HEK293 (cell line): ENCODE measurements around the gene RAP1A.

Experiments
- CTCF ChIA-PET: fragments of 350-600 bp; formaldehyde crosslinking; extraction: SDS; loops from one replicate; lab custom pipeline; 2021; ENCODE audit warnings: antibody characterized with exemption; lab: Yijun Ruan, JAX
- POLR2A ChIA-PET: fragments of 300-600 bp; formaldehyde crosslinking; extraction: SDS; loops from one replicate; lab custom pipeline; 2020; ENCODE audit warnings: antibody characterized with exemption, inconsistent platforms; lab: Yijun Ruan, JAX
- H3K27ac ChIP-seq: fragments of 200-500 bp; sonication (Bioruptor generic); 2 replicates; pipeline ENCODE4 v1.5.1; 2014; ENCODE audit warnings: low read depth, low read length, control low read depth, inconsistent platforms; ENCODE audit errors: extremely low read depth
- H3K36me3 ChIP-seq, 2 experiments: fragments of 200-500 bp in 1 of 2; sonication (Bioruptor generic) in 1 of 2; 1 replicate in 1 of 2; 2 replicates in 1 of 2; pipeline ENCODE4 v1.5.1; 2014 to 2017; ENCODE audit warnings: inconsistent platforms in 2 of 2, low read length in 2 of 2; ENCODE audit not compliant: control insufficient read depth in 2 of 2, insufficient read depth in 1 of 2
- H3K4me1 ChIP-seq: fragments of 200-500 bp; sonication (Bioruptor generic); 2 replicates; pipeline ENCODE4 v1.5.1; 2014; ENCODE audit warnings: mild to moderate bottlenecking, low read length, inconsistent platforms; ENCODE audit not compliant: control insufficient read depth, insufficient read depth
- H3K4me3 ChIP-seq: 2 replicates; pipeline ENCODE4 v1.5.1; 2011; ENCODE audit warnings: low read depth, mild to moderate bottlenecking, control low read depth, low read length, moderate library complexity
- H3K9me3 ChIP-seq: fragments of 200-500 bp; sonication (Bioruptor generic); 2 replicates; pipeline ENCODE4 v1.5.1; 2014; ENCODE audit warnings: low read depth, low read length, inconsistent platforms; ENCODE audit not compliant: control insufficient read depth, insufficient read depth
- BCL11B ChIP-seq: fragments of 450-650 bp; formaldehyde crosslinking; IDR thresholded peaks from 2 replicates; pipeline ENCODE4 v1.5.1; 2016; ENCODE audit warnings: low read depth, missing biosample characterization, missing genetic modification characterization
- FEZF1 ChIP-seq: fragments of 450-650 bp; formaldehyde crosslinking; IDR thresholded peaks from 2 replicates; pipeline ENCODE4 v1.5.1; 2016; ENCODE audit warnings: missing biosample characterization, missing genetic modification characterization
- GLI4 ChIP-seq: fragments of 450-650 bp; formaldehyde crosslinking; IDR thresholded peaks from 2 replicates; pipeline ENCODE4 v1.5.1; 2016; ENCODE audit warnings: missing biosample characterization, missing genetic modification characterization
- MEIS1 ChIP-seq: sonication (generic); formaldehyde crosslinking; IDR thresholded peaks from 2 replicates; pipeline ENCODE4 v1.8.1; 2022; ENCODE audit warnings: missing genetic modification reagents, mild to moderate bottlenecking, borderline replicate concordance
- PRDM1 ChIP-seq: fragments of 450-650 bp; formaldehyde crosslinking; IDR thresholded peaks from 2 replicates; pipeline ENCODE4; 2016; ENCODE audit warnings: missing biosample characterization, missing genetic modification characterization
- PRDM4 ChIP-seq: fragments of 450-650 bp; formaldehyde crosslinking; IDR thresholded peaks from 2 replicates; pipeline ENCODE4 v1.5.1; 2017; ENCODE audit warnings: missing biosample characterization, missing genetic modification characterization
- SP3 ChIP-seq: fragments of 450-650 bp; formaldehyde crosslinking; IDR thresholded peaks from 2 replicates; pipeline ENCODE4 v1.5.1; 2016; ENCODE audit warnings: missing biosample characterization, missing genetic modification characterization
- WT1 ChIP-seq: fragments of 450-650 bp; formaldehyde crosslinking; IDR thresholded peaks from 2 replicates; pipeline ENCODE4 v1.5.1; 2016; ENCODE audit warnings: missing biosample characterization, missing genetic modification characterization
- ZBTB1 ChIP-seq: fragments of 450-650 bp; formaldehyde crosslinking; IDR thresholded peaks from 2 replicates; pipeline ENCODE4 v1.5.1; 2016; ENCODE audit warnings: missing biosample characterization, missing genetic modification characterization
- ZBTB7A ChIP-seq: fragments of 450-650 bp; formaldehyde crosslinking; IDR thresholded peaks from 2 replicates; pipeline ENCODE4 v1.5.1; 2016; ENCODE audit warnings: low read depth, missing biosample characterization, missing genetic modification characterization
- ZBTB8A ChIP-seq: fragments of 450-650 bp; formaldehyde crosslinking; IDR thresholded peaks from 2 replicates; pipeline ENCODE4 v1.5.1; 2016; ENCODE audit warnings: missing biosample characterization, missing genetic modification characterization
- ZFHX2 ChIP-seq: fragments of 450-650 bp; formaldehyde crosslinking; conservative IDR thresholded peaks from 2 replicates; pipeline ENCODE4 v1.5.1; 2016; ENCODE audit warnings: missing biosample characterization, missing genetic modification characterization
- ZNF121 ChIP-seq: fragments of 450-650 bp; formaldehyde crosslinking; IDR thresholded peaks from 2 replicates; pipeline ENCODE4 v1.5.1; 2016; ENCODE audit warnings: missing biosample characterization, missing genetic modification characterization
- ZNF366 ChIP-seq: fragments of 450-650 bp; formaldehyde crosslinking; conservative IDR thresholded peaks from 2 replicates; pipeline ENCODE4 v1.5.1; 2016; ENCODE audit warnings: missing biosample characterization, missing genetic modification characterization
- ZNF398 ChIP-seq: fragments of 450-650 bp; formaldehyde crosslinking; IDR thresholded peaks from 2 replicates; pipeline ENCODE4 v1.5.1; 2017; ENCODE audit warnings: missing biosample characterization, missing genetic modification characterization
- ZNF510 ChIP-seq: fragments of 450-650 bp; formaldehyde crosslinking; IDR thresholded peaks from 2 replicates; pipeline ENCODE4 v1.5.1; 2018; ENCODE audit warnings: mild to moderate bottlenecking, missing genetic modification characterization, missing biosample characterization; ENCODE audit not compliant: insufficient replicate concordance
- ZNF529 ChIP-seq: fragments of 450-650 bp; formaldehyde crosslinking; IDR thresholded peaks from 2 replicates; pipeline ENCODE4 v1.5.1; 2017; ENCODE audit warnings: missing genetic modification characterization, missing biosample characterization; ENCODE audit not compliant: insufficient replicate concordance
- ZNF747 ChIP-seq: fragments of 450-650 bp; formaldehyde crosslinking; IDR thresholded peaks from 2 replicates; pipeline ENCODE4 v1.5.1; 2016; ENCODE audit warnings: missing biosample characterization, missing genetic modification characterization
- ZSCAN5A ChIP-seq: fragments of 450-650 bp; formaldehyde crosslinking; IDR thresholded peaks from 2 replicates; pipeline ENCODE4 v1.5.1; 2016; ENCODE audit warnings: missing biosample characterization, missing genetic modification characterization
- TF ChIP-seq, protein P1 (sequence below): fragments of 450-650 bp; formaldehyde crosslinking; IDR thresholded peaks from 2 replicates; pipeline ENCODE4 v1.5.1; 2016; ENCODE audit warnings: missing biosample characterization, missing genetic modification characterization
- TF ChIP-seq, protein P2 (sequence below): fragments of 450-650 bp; formaldehyde crosslinking; conservative IDR thresholded peaks from 2 replicates; pipeline ENCODE4 v1.5.1; 2016; ENCODE audit warnings: low read depth, missing biosample characterization, missing genetic modification characterization
- TF ChIP-seq, protein P3 (sequence below): fragments of 450-650 bp; formaldehyde crosslinking; optimal IDR thresholded peaks from 2 replicates; pipeline ENCODE3; 2016; ENCODE audit warnings: missing biosample characterization, mild to moderate bottlenecking, missing genetic modification characterization

The RAP1A gene

DNA sequence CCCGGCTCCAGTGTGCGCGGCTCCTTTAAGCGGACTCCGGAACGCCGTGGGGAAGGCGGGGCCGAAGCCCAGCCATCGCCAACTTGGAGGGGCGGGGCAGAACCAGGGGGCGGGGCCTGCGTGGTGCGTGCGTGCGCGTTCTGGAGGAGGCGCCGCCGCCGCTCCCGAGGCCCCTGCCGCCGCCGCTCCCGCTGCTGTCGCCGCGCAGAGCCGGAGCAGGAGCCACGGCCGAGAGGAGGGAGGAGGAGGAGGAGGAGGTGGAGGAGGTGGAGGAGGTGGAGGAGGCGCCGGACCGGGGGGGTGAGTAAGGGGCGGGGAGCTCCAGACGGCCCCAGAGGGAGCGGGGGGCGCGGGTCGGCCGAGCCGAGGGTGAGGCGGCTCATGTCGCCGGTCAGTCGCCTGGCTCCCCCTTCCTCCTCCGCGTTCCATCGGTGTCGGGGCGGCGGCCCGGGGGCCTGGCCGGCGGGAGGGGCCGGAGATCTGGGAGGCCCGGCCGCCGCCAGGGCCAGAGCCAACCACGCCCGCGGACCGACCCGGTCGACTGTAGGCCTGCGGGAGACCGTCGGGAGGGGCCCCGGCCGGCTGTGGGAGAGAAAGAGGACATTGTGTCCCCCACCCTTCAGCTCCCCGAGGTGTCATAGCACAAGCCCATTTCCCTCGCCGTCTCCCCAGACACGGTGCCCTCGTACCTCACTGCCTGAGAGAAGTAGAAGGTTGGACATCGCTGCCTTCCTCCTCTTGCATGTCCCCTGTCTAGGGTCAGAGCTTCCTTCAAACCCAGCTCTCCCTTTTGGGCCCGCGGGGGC, at the start of gene RAP1A (continued):
- no peak for TF ChIP-seq BCL11B (tag by site-specific recombination)
- no peak for TF ChIP-seq ZBTB1 (tag by site-specific recombination)
- TF ChIP-seq, protein P1, sequence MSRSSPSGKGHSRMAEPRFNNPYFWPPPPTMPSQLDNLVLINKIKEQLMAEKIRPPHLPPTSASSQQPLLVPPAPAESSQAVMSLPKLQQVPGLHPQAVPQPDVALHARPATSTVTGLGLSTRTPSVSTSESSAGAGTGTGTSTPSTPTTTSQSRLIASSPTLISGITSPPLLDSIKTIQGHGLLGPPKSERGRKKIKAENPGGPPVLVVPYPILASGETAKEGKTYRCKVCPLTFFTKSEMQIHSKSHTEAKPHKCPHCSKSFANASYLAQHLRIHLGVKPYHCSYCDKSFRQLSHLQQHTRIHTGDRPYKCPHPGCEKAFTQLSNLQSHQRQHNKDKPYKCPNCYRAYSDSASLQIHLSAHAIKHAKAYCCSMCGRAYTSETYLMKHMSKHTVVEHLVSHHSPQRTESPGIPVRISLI (tag by site-specific recombination): no peak
- TF ChIP-seq FEZF1 (tag by site-specific recombination): no peak
- peak; percentile 94 for TF ChIP-seq ZNF398 (tag by site-specific recombination)
- TF ChIP-seq ZSCAN5A (tag by site-specific recombination): 0 out of 2 replicates have a peak, but pooled peaks have one; percentile 23
- TF ChIP-seq, protein P2, sequence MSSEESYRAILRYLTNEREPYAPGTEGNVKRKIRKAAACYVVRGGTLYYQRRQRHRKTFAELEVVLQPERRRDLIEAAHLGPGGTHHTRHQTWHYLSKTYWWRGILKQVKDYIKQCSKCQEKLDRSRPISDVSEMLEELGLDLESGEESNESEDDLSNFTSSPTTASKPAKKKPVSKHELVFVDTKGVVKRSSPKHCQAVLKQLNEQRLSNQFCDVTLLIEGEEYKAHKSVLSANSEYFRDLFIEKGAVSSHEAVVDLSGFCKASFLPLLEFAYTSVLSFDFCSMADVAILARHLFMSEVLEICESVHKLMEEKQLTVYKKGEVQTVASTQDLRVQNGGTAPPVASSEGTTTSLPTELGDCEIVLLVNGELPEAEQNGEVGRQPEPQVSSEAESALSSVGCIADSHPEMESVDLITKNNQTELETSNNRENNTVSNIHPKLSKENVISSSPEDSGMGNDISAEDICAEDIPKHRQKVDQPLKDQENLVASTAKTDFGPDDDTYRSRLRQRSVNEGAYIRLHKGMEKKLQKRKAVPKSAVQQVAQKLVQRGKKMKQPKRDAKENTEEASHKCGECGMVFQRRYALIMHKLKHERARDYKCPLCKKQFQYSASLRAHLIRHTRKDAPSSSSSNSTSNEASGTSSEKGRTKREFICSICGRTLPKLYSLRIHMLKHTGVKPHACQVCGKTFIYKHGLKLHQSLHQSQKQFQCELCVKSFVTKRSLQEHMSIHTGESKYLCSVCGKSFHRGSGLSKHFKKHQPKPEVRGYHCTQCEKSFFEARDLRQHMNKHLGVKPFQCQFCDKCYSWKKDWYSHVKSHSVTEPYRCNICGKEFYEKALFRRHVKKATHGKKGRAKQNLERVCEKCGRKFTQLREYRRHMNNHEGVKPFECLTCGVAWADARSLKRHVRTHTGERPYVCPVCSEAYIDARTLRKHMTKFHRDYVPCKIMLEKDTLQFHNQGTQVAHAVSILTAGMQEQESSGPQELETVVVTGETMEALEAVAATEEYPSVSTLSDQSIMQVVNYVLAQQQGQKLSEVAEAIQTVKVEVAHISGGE: no peak
- no peak for TF ChIP-seq ZNF747 (tag by site-specific recombination)
- TF ChIP-seq PRDM1 (tag by site-specific recombination): no peak
- no peak for TF ChIP-seq MEIS1 (CRISPR knock-in tag)
- TF ChIP-seq ZNF529: no peak
- TF ChIP-seq, protein P3, sequence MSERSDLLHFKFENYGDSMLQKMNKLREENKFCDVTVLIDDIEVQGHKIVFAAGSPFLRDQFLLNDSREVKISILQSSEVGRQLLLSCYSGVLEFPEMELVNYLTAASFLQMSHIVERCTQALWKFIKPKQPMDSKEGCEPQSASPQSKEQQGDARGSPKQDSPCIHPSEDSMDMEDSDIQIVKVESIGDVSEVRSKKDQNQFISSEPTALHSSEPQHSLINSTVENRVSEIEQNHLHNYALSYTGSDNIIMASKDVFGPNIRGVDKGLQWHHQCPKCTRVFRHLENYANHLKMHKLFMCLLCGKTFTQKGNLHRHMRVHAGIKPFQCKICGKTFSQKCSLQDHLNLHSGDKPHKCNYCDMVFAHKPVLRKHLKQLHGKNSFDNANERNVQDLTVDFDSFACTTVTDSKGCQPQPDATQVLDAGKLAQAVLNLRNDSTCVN: peak; percentile 88

GRCh38 chr1:111569913-111570312, 49.7 kb upstream of the RAP1A start:
- H3K4me1 ChIP-seq: no peaks in the 10 kb centered on the region
- CTCF ChIA-PET: no interaction called here
- POLR2A ChIA-PET: no interaction called here

DNA sequence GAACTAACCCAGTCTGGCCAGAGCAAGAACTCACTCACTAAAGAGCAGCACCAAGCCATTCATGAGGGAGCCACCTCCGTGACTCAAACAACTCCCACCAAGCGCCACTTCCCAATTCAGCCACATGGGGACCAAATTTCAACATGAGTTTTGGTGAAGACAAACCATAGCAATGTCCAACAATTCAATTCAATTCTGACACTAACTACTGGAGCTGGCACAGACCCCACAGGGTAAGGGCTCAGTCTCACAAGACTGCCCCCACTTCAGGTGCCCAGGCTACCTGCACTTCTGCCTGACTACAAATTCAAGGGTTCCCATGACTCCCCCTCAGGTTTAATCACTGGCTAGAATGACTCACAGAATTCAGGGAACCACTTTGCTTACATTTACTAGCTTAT, 48.8 kb upstream of the RAP1A start:
- Histone ChIP-seq H3K4me1 (no peaks in the 10 kb centered on the region), H3K27ac (no peak overlapping the region), H3K36me3 (no peaks in the 10 kb centered on the region), H3K9me3 (no peaks in the 10 kb centered on the region), H3K4me3 (no peak overlapping the region)
- ChIA-PET POLR2A (no interaction called here), CTCF (interaction anchor here (1.0 to 1.5 kb wide), 2 partner anchors 22 to 58 kb away, joined by 3 read pairs; no protein-coding TSS in a partner anchor)
- TF ChIP-seq ZNF510 (tag by site-specific recombination) (no peak), ZFHX2 (tag by site-specific recombination) (no peak), SP3 (tag by site-specific recombination) (no peak), WT1 (tag by site-specific recombination) (no peak), PRDM4 (tag by site-specific recombination) (no peak), ZNF366 (tag by site-specific recombination) (no peak), ZNF121 (tag by site-specific recombination) (no peak), GLI4 (no peak), ZBTB8A (tag by site-specific recombination) (no peak)

More at GRCh38 chr1:111569913-111570312, 49.7 kb upstream of the RAP1A start:
- H3K27ac ChIP-seq: no peak overlapping the region
- no peaks in the 10 kb centered on the region for H3K36me3 ChIP-seq
- H3K4me3 ChIP-seq: no peak overlapping the region
- H3K9me3 ChIP-seq: no peaks in the 10 kb centered on the region
- TF ChIP-seq ZBTB7A (tag by site-specific recombination): no peak
- TF ChIP-seq, all 188 proteins: peak for 0
